HFFc6 (cell line): Measurements from ENCODE around the gene UTS2R. TPM values are rescaled to one million over a fixed set of nuclear protein-coding genes. Genes with fewer than 3 reads are reported as not detected.

Source experiments
- DNase-seq: peaks from one replicate; pipeline ENCODE4 v3.0.0-alpha.2; 2018
- H3K27ac Mint-ChIP-seq: 2 replicates; pipeline ENCODE4 v1.8.0; 2020; ENCODE audit warnings: mild to moderate bottlenecking, mixed read lengths
- H3K27me3 Mint-ChIP-seq: 2 replicates; pipeline ENCODE4 v1.8.0; 2021; ENCODE audit warnings: mild to moderate bottlenecking, moderate library complexity, mixed read lengths; ENCODE audit not compliant: insufficient read depth
- H3K36me3 Mint-ChIP-seq: 2 replicates; pipeline ENCODE4 v1.8.0; 2021; ENCODE audit warnings: low read depth, mixed read lengths
- H3K4me1 Mint-ChIP-seq: 2 replicates; pipeline ENCODE4 v1.8.0; 2020; ENCODE audit warnings: low read depth, mixed read lengths
- H3K4me3 Mint-ChIP-seq: 2 replicates; pipeline ENCODE4 v1.8.0; 2020; ENCODE audit warnings: mild to moderate bottlenecking, moderate library complexity, mixed read lengths
- H3K9me3 Mint-ChIP-seq: 2 replicates; pipeline ENCODE4 v1.8.0; 2020; ENCODE audit warnings: mild to moderate bottlenecking, mixed read lengths
- total RNA-seq, 6 experiments: library from RNA; stranded (reverse); fragmentation: NEBNext Ultra II Directional; extraction: Animal tissue kit (Norgen Biotek cat#: 25700); gene quantifications; 2 replicates in 1 of 6; 3 replicates in 5 of 6; pipeline ENCODE4 v1.2.3, GENCODE V29; 2021
- TF ChIP-seq, protein P1 (sequence below): fragments of 200-600 bp; sonication (generic); IDR thresholded peaks from 2 replicates; pipeline ENCODE4 v1.5.0; 2021; ENCODE audit warnings: antibody characterized with exemption, mild to moderate bottlenecking

UTS2R gene
- total RNA-seq, 6 experiments from 2014 or later = not detected

DNA sequence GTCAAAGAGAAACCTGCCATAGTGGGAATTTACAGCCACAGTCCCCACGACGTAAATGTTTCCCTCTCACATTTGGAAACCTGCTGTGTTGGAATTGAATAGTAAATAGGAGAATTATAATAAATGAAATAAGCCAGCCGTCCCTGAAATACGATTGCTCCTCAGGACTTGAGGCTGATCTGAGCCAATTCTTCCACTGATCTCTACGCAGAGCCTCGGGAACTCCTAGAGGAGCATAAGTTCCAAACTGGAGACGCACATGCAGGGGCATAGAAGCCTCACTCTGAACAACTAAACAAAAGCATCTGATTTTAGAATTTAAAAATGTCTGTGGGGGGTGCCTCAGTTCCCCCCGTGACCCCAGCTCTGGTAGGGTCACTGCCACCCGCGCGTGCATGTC, 22.7 kb upstream of the UTS2R start:
- Mint-ChIP-seq H3K27ac (no peak overlapping the region), H3K4me1 (peaks cover 15% of the 10 kb centered on the region), H3K4me3 (peak overlapping the region; percentile 58; the same call in 1 of the 2 replicates), H3K36me3 (no peaks in the 10 kb centered on the region), H3K27me3 (peaks cover 21% of the 10 kb centered on the region), H3K9me3 (no peaks in the 10 kb centered on the region)
- DNase-seq = no peak
- TF ChIP-seq, protein P1, sequence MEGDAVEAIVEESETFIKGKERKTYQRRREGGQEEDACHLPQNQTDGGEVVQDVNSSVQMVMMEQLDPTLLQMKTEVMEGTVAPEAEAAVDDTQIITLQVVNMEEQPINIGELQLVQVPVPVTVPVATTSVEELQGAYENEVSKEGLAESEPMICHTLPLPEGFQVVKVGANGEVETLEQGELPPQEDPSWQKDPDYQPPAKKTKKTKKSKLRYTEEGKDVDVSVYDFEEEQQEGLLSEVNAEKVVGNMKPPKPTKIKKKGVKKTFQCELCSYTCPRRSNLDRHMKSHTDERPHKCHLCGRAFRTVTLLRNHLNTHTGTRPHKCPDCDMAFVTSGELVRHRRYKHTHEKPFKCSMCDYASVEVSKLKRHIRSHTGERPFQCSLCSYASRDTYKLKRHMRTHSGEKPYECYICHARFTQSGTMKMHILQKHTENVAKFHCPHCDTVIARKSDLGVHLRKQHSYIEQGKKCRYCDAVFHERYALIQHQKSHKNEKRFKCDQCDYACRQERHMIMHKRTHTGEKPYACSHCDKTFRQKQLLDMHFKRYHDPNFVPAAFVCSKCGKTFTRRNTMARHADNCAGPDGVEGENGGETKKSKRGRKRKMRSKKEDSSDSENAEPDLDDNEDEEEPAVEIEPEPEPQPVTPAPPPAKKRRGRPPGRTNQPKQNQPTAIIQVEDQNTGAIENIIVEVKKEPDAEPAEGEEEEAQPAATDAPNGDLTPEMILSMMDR = no peak

DNA sequence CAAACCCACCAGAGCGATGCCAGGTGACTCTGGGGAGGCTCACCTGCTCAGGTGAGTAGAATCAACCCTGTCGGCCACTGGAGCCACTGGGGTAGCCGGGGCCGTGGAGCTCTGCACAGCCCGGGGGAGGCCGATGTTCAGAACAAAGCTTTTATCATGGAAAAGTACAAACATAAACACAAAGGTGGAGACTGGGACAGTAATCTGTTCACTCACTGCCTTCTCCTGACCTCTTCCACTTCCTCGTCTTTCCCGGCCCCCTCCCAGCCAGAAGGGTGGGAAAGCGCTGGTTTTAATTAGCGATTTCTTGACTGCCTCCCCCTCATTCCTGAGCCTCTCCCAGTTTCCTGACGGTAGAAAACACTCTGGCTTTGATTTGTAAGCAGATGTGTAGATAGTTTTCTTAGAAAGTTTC, 22.3 kb upstream of the UTS2R start:
- Mint-ChIP-seq H3K36me3 (no peaks in the 10 kb centered on the region), H3K9me3 (no peaks in the 10 kb centered on the region), H3K4me1 (peaks cover 15% of the 10 kb centered on the region), H3K27ac (no peak overlapping the region), H3K4me3 (peak overlapping the region; percentile 58), H3K27me3 (peaks cover 21% of the 10 kb centered on the region)
- TF ChIP-seq, protein P1 = no peak
- no peak for DNase-seq

DNA sequence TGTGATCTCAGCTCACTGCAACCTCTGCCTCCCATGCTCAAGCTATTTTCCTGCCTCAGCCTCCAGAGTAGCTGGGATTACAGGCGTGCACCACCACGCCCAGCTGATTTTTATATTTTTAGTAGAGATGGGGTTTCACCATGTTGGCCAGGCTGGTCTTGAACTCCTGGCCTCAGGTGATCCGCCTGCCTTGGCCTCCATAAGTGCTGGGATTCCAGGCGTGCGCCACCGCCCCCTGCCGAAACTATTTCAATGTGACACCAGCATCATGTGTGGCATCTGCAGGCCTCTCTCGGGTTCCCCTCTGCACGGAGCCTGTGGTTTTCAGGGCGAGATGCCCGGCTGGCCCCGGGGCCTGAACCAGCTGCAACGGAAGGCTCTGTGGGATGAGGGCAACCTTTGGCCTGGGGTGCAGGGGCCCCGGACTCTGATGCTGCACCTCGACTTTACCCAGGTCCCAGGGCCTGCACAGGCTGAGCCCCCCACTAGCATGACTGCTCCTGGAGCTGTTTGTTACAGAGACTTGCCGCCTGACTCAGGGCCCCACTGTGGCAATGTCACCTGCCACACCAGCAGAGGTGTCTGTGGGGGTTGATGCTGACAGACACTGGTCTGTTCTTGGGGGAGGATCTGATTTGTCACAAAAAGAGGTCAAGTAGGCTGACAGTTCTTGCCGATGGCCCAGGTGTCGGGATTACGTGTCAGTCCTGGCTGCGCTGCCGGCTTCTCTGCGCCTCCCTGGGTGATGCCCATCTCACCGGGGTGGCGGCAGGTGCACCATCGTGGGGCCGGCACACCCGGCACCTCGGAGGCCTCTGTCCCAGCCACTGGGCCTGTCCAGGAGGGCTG, 21.2 kb upstream of the UTS2R start:
- peak; percentile 23 for DNase-seq
- Mint-ChIP-seq H3K4me3 (no peak overlapping the region), H3K4me1 (peaks cover 15% of the 10 kb centered on the region), H3K27me3 (peaks cover 21% of the 10 kb centered on the region), H3K36me3 (no peaks in the 10 kb centered on the region), H3K27ac (no peak overlapping the region), H3K9me3 (no peaks in the 10 kb centered on the region)
- TF ChIP-seq, protein P1 = peak; percentile 54; the same call in 1 of the 2 replicates

DNA sequence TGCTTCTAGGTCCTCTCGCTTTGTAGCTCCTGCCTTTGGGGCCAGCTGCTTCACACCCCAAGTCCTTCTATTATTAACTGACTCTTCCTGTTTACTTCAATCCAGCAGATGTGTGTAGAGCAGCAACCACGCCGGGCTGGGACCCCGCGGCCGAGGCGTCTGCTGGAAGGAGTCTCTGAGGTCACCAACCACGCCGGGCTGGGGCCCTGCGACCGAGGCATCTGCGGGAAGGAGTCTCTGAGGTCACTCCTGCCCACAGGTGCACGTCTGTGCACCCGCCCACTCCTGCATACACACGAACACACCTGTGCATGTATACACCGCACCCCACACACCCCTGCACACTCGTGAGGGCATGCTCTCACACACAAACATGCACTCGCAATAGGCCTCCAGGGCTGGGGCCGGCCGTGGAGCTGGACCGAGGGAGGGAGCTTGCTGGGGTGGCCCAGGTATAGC, 20.3 kb upstream of the UTS2R start:
- TF ChIP-seq, protein P1 = no peak
- Mint-ChIP-seq H3K9me3 (no peaks in the 10 kb centered on the region), H3K4me1 (peaks cover 15% of the 10 kb centered on the region)

DNA sequence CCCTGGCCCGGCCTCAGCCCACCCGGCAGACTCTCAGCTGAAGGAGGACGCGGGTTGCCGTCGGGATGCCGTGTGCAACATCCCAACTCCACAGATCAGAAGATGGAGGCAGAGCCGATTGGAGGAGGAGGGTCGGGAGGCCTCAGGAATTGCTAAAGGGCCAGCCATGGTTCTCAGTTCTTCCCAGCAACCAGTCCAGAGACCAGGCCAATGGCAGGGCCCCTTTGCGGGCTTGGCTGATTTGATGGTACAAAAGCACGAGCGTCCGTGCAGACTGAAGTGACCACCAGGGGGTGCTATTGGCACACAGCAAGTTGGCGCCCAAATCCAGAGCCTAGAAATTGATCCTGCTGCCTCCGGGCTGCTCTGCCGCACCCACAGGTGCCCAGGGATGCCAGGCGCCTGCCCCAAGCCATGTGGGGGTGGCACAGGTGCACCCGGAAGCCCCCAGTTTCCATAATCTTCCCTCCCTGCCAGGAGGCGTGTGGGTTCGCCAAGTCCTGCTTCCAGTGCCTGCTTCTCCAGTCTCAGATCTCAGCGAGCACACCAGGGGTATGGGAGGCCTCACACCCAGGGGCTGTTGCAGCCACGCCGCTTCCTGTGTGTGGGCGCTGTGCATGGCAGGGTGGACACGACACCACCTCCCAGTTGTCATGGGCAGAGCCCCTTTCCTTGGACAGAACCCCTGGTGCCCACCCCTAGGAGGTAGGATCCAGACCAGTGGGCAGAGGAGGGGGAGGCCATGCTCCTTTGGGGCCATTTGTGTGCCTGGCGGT, 19.7 kb upstream of the UTS2R start:
- Mint-ChIP-seq H3K27me3 (peaks cover 20% of the 10 kb centered on the region), H3K9me3 (no peaks in the 10 kb centered on the region), H3K4me3 (no peak overlapping the region), H3K36me3 (no peaks in the 10 kb centered on the region), H3K4me1 (peaks cover 15% of the 10 kb centered on the region), H3K27ac (no peak overlapping the region)
- DNase-seq = peak; percentile 76
- TF ChIP-seq, protein P1 = peak; percentile 100

More for the DNA sequence above, 20.3 kb upstream of the UTS2R start:
- Mint-ChIP-seq H3K27ac (no peak overlapping the region), H3K27me3 (peaks cover 19% of the 10 kb centered on the region), H3K36me3 (no peaks in the 10 kb centered on the region), H3K4me3 (no peak overlapping the region)
- DNase-seq = no peak
